Femur (tissue), 1 donor: ENCODE data around the gene S100A6.
A peak's percentile ranks its signal among the peaks of the same experiment; 100 is the strongest.

Source experiments
- DNase-seq: peaks from one replicate; pipeline ENCODE4 v3.0.0-alpha.2; 2017

S100A6 gene

DNA sequence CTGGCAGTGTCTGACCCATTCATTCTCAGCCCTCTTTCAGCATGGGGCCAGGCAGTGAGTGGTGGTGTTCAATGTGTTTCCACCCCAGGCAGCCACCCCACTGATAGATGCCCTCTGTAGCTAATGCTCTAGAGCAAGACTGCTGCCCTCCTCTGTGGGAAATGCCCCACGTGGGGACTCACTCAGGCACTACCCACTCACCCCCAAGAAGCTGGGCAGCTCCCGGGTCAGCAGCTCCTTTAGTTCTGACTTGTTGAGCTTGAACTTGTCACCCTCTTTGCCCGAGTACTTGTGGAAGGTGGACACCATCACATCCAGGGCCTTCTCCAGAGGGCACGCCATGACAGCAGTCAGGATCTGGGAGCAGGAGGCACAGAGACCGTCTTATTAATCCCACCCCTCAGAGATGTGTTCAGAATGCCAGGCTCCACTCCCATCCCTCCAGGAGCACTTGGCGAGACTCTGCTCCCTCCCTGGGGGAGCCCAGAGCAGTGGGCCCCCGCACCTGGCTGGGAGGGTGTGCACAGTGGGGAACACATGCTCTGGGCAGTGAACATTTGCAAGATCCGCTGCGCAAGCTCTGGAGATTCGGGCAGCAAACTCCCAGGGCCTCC is 8.8 kb upstream of the S100A6 start:
- DNase-seq = peak; percentile 24

DNA sequence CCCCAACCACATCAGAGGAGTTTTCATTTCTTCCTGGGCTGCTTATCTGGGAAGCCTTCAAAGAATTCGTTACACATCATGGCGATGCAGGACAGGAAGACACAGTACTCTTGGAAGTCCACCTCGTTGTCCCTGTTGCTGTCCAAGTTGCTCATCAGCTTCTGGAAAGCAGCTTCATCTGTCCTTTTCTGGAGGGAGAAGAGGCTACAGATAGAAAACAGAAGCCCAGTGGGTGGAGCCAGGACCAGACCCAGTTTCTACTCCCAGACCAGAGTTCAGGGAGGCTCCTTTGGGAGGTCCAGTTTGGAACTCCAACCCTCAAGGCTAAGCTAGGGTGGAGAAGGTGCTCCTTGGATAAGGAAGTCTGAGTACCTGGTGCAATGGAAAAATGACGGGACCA is 7.9 kb upstream of the S100A6 start:
- no peak for DNase-seq

DNA sequence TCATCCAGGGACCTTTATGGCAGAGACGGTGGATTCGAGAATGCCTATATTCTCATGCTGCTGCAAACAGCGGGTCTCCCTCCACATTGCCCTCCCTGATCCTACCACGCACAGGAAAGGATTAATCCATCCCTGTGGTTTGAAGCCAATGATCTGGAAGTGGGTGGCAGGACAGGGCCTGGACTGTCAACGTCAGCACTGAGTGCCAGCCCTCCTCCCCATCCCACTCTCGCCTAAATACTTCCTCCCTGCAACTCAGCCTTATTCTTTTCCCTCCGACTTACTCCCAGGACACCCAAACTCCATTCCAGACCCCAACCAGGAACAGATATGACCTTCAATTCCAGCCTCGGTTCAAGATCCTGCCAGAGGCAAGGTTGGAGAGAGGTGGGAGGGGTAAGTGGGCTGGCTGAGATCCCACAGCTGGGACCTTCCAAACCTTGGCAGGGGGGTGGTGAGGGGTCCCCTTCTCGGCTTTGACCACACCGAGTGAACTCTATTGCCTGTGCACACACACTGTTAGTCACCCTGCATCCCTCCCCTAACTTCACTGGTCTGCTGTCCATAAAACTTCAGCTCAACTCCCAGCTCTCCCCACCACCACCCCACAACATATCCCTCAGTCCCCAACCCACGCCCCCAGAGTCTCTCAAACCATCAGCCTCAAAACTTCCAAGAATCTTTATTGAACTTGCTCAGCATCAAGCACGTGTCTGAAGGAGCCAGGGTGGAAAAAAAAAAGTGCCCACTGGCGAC is 7.3 kb upstream of the S100A6 start:
- DNase-seq = no peak

DNA sequence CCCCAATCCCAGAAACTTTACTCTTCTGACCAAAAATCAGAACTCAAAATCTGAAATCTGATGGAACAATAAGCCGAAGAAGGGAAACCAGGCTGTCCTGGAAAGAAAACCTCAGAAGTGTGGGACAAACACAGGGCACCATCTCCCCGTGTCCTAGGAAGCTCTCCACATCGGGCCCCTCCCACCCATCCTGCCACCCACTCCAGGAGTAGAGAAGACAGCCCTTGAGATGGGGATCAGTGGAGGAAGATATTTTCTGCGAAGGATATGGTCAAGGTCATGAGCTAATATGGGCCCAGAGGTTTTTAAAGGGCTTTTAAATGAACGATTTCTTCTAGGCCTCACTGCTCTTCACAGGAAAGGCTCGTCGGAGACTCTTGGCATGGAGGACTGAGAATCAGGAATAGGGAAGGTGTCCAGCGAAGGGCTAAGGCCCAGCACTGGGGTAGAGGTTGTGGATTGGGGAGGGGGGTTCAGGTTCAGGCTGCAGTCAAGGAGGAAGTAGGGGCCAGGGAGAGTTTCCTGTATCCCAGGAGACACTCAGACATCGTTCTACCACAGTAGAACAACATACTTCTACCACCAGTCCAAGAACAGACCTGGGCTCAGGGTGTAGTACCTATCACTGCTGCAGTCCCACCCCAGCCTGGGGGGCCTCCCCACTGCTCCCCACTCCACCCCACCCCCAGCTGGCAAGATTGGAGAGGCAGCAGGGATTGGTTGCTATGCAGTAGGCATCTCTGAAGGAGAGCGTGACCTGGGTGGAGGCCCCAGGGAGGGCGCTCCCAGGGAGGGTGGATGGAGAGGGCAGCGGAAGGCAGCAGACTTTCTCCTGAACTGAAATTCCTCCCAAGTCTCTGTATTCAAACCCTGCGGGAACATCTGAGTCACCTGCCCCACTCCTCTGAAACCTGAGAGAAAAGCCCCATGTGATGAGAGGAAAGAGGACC is 6.1 kb upstream of the S100A6 start:
- DNase-seq = no peak

DNA sequence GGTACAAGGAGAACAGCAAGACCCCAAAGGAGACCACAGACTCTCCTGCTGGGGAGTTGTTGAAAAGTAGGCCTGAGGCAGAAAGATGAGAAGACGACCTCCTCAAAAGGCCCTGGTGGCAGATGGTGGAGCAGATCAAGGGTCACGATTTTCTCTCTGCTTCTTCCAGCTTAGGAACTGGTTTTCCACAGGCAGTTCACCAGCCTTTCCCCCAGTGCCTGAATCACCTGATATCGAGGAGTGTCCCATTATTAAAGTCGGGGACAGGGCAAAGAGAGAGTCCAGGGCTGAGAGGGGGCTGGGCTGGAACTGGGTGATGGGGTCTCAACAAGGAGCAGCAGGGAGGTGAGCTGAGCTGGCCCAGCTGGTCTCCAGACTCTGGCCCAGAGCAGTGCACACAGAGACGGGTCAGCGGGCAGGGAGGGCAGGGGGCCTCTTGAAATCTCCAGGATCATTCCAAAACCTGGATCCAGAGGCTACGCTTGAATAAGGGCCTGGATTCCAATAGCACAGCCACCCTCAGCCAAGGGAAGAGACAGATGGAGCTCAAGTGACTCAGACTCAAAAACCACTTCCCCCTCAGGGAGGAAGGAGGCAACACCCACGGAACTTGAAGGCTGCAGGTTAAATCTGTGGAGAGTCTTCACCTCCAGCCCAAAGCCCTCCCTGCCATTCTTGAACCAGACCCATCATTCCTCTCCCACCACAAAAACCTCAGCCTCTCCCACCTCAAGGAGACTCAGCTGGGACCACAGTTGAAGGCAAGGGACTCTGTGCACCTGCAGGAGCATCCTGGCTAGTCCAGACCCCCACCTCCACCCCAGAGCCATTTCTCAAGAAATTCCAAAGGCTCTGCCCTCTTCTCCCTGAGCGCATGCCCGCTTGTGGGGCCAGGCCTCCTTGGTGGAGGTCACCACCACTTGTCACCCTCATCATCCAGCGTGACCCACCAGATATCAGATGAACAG is 4.9 kb upstream of the S100A6 start, which contains the start of gene S100A5:
TSS of gene S100A5 (minus strand) at position 541 of the 968 bp plus-strand sequence. CDS start 743 bp downstream, outside the sequence.
- DNase-seq = peak; percentile 29

DNA sequence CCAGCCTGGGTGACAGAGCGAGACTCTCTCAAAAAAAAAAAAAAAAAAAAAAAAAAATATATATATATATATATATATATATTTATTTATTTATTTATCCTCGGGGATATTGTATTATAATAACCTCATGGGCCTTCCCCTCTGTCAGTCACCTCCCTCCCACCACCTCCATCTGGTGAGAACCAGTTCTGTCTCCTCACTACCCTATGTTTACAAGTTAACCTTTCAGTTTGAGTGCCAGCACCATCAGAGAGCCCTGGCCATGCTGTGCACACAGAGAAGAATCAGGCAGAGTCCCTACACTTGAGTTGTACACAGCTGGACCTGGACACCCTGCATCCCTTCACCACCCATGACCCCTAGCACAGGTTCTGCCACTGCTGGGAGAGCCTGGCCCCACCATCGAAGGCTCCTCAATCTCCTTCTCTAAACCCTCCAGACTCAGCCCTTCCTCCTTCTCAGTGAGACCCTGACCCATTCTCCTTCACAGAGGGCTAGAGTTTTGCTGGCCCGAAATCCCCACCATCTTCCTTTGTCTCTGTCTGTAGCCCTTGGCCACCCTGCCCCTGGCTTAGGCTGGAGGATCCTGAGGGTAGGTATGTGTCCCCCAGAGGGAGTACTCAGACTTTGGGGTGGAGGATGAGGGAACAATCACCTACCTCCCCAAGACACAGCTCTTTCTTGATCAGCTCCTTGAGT is 3.8 kb upstream of the S100A6 start:
- no peak for DNase-seq

DNA sequence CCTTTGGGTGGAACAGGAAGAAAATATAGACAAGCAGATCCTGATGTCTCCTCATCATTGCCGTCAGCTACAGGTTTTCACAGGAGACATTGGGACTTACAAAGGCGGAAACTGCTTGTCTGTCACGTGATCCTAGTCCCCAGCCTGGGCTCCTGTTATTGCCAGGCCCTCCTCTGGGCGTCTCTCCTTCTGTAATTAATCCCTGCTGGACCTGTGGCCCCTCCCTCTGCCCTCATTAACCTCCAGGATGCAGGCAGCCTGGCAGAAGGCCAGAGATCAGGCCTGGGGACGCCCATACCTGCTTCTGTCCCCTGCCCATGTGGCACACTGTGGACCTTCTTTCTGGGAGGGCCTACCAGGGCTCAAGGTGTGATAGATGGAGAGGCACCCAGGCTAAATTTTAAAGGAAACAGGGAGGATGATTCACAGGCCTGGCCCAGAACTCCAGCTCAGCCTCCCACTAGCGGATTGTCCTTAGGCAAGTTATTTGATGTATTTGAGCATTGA is 2.6 kb upstream of the S100A6 start:
- DNase-seq = no peak

DNA sequence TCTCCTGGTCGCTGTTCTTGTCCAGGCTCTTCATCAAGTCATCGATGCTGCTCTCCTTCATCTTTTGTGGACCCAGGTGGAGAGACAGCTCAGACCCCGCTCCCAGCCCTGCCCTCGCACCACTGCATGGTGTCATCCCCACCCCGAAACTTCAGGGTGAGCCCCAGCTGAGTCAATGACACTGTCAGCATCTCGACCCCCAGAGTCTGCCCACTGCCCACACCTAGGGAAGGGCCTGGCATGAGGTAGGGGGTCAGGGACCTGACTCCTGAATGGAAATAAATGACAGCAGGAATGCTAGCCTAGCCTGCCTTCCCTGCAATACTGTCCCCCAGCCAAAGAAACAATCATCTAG is 1.6 kb upstream of the S100A6 start:
- DNase-seq = no peak

DNA sequence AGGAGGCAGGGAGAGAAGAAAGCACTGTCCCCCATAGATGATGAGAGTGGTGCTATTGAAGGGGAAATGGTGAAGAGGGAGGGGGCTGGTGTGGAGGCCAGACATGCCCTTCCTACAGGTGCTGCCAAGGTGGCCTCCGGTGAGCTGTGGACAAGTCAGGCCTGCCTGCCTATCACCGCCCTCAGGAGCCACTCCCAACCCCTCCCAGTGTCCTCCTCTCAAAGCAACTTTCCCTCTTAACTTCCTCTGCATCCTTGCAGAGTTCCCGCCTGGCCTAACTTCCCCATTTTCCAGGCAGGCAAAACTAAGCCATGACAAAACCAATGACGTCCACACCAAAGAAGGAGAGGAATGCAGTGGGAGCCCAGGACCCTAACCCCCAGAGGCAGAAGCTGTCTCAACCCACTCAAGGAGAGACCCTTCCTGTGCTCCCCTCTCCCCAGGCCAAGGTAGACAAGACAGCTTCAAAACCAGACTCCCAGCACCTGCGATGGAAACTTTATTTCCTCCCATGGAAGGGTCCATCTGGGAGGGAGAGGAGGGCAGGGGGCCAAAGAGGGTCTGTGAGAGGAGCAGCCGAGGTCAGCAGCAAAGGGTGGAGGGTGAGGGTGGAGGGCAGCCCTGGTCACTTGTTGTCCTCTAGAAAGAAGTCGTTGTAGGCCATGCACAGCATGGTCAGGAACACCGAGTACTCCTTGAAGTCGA is 1.0 kb upstream of the S100A6 start:
- no peak for DNase-seq

DNA sequence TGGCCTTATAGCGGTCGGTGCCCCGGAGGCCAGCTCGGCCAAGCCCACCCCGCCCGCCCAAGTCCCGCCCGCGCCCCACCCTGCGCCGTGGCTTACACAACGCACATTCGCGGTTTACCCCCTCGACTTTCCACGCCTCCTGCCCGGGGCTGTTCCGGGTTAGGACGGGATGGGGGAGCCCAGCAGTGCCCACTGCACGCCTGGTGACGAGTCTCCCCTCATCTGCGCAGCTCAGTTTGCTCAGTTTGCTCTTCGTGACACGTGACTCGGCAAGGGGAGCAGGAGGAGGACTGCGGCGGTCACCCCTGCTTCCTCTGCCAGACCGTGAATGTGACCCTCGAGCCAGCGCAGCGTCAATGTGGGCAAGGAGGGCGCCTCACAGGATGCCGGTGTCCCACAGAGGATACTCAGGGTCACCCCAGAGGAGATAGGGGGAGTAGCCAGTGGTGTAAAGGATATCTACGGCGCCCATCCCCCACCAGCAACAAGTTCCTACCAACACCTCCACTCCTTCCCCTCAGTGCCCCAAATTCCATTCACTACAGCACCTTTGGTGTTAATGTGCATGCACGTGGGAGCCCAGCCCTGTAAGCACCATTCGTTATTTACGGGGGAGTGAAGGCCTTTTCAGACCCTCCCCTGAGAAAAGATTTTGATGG is 350 bp upstream of the S100A6 start:
- DNase-seq = peak; percentile 89

DNA sequence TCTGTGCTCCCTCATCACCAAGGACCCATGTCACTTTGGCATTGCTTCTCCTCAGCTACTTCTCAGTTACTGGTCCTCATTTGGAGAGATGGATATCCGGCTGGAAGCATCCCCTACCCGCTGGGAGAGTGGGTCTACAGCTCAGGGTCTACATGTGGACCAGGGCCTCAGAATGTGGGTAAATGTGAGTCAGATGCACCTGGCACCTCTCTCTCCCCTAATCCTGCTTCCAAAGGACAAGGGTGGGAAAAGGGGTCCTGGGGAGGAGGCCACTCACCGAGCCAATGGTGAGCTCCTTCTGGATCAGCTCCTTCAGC is 908 bp downstream of the S100A6 start:
- DNase-seq = no peak

DNA sequence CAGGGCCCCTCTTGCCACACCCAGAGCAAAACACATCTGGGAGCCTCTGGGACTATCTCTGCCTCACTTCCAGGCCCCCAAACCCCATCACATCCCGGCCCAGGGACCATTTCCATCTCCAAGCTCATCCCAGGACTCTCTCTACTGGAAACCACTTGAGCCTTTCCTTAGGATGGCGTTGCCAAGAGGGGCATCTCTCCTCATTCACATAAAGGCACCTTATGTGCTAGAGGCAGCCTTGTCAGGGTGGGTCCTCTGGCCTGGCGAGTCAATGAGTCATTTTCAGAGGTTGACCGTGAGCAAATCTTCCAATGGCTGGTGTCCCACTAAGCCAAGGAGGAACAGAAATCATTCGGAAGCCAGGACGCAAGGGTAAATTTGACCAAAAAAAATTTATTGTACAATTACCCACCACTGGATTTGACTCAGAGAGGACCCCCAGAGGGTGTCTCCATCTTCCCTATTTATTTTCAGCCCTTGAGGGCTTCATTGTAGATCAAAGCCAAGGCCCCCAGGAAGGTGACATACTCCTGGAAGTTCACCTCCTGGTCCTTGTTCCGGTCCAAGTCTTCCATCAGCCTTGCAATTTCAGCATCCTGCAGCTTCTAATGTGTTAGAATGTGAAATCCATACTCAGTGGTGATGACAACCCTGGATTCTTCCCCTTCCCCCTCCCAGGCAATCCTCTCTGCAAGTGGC is 1.4 kb downstream of the S100A6 start:
- no peak for DNase-seq

DNA sequence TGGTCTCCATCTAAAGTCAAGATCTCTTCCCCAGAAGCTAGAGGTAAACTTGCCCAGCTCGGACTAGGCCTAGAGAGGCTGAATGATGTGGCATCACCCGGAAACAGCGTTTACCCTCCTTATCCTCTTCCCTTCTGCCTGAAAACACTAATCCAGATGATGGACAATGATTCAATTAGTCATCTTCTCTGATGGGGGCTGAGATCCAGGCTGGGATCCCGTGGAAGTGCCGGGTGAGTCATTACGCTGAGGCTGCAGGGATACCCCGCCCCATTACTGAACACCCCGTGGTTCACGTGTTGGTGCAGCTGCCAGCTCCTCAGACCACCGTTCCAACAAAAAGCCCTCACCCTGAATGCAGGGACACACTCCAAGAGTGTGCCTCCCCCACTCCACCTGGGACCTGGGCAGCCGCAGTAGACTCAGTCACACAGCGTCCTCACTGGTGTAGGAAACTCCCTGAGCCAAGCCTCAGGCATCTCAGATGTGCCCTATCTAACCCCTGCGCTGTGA is 2.0 kb downstream of the S100A6 start:
- DNase-seq = peak; percentile 56

DNA sequence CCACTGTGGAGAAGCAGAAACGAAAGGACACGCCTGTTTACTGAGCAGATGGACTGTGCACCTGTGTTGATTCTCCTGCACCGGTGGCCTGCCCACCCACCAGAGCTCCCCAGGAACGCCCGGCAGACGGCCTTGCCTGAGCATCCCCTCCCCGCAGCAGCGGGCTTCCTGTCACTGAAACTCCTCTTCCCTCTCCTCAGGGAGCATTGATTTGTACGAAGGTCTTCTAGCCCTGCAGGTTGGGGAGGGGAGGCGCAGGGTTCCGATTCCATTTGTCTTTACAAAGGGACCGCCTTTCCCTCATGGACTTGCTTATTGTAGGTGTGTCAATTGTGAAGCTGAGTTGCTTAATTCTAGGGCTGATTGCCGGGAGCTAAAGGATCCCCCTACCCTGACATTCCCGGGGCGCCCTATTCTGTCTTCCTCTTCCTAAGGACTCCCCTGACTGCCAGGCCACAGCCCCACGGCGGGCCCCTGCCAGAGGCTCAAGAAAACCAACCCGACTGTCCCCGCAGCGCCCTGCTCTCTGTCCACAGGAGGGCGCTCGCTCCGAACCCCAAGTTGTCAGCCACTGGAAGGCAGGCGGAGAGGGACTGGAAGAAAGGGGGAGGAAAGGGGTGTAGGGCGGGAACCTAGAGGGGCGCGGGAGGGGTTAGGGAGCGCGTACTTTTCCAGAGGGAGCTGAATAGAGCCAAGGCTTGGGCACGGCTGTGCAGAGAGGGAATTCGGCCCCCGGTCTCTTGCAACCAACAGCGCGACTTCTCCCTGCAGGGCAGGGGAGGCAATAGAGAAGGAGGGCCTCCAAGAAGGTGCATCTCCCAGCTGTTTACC is 2.8 kb downstream of the S100A6 start:
- DNase-seq = peak; percentile 93

DNA sequence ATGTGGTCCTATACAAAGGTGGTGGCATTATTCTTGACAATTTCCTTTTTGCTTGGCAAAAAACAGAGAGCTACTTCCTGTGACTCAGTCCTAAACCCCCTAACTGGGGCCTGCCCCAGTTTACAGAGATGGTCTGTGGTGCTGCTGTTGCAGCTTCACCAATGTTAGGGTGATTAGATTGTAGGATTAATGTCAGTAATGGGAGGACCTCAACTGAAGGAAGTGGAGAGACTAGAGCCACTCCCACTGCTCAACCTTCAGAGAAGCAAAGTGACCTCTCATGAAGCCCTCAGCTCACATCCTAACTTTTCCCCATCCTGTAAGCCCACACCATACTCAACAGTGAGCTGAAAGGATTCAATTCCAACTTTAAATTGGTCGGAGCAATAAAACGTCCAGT is 3.6 kb downstream of the S100A6 start:
- no peak for DNase-seq

DNA sequence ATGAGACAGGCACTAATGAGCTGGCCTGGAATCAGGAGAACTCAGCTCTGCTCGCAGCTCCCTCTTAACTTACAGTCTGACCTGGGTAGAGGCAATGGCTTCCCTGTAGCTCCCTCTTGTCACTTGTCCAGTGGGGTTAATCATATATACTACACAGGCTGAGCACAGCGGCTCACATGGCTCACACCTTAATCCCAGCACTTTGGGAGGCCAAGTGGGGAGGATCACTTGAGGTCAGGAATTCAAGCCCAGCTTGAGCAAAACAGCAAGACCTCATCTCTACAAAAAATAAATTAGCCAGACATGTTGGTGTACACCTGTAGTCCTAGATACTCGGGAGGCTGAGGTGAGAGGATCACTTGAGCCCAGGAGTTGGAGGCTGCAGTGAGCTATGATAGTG is 4.2 kb downstream of the S100A6 start:
- DNase-seq = no peak

DNA sequence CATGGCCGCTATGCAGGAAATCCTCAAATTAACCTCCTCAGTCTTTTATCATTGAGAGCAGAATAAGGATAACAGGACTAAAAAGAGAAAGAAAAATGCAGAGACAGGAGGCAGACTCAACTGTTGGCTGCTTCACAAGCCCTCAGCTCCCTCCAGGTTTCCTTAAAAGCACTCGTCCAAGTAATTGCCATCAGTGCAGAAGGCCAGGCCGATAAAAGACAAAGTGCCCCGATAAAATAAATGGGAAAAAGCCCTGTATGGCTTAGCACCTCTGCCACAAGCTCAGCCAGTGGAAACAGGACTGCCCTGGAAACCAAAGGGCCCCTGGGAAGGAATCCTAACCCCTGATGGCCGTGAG is 8.1 kb downstream of the S100A6 start:
- DNase-seq = no peak

DNA sequence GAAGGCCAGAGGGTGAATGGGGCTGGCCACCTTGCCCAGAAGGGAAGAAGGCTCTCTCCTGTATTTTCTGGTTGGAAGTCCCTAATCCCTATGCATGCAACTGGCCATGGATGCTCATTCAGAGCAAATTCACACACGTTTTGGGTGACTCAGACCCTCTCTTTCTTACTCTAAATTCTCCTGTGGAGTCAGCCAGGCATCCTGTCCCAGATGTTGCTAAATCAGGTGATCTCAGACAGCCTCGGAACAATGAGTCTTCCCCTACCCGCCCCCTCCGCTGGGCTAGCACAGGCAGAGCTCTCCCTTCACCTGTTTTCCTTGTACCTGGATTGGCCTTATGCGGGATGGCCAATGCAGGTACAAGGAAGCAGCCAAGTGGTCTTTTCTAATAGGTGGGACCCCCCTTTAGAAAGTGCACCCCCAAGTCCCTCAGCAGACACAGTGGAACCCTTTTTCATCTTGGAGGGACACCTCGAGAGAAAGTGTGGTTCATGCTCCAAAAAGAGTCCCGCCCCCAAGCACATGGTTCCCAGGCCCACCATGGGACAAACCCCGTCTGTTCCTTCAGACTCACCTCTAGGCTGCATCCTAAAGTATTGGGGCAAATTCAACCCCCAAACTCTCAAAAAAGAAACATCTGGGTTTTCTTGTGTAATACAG is 8.6 kb downstream of the S100A6 start:
- DNase-seq = no peak
